HEK293 (cell line): ENCODE data around the gene STK26.

ENCODE experiments used
- CTCF ChIA-PET: fragments of 350-600 bp; formaldehyde crosslinking; extraction: SDS; loops from one replicate; lab custom pipeline; 2021; ENCODE audit warnings: antibody characterized with exemption; lab: Yijun Ruan, JAX
- POLR2A ChIA-PET: fragments of 300-600 bp; formaldehyde crosslinking; extraction: SDS; loops from one replicate; lab custom pipeline; 2020; ENCODE audit warnings: antibody characterized with exemption, inconsistent platforms; lab: Yijun Ruan, JAX
- H3K27ac ChIP-seq: fragments of 200-500 bp; sonication (Bioruptor generic); 2 replicates; pipeline ENCODE4 v1.5.1; 2014; ENCODE audit warnings: low read depth, low read length, control low read depth, inconsistent platforms; ENCODE audit errors: extremely low read depth
- H3K36me3 ChIP-seq, 2 experiments: fragments of 200-500 bp in 1 of 2; sonication (Bioruptor generic) in 1 of 2; 1 replicate in 1 of 2; 2 replicates in 1 of 2; pipeline ENCODE4 v1.5.1; 2014 to 2017; ENCODE audit warnings: inconsistent platforms in 2 of 2, low read length in 2 of 2; ENCODE audit not compliant: control insufficient read depth in 2 of 2, insufficient read depth in 1 of 2
- H3K4me1 ChIP-seq: fragments of 200-500 bp; sonication (Bioruptor generic); 2 replicates; pipeline ENCODE4 v1.5.1; 2014; ENCODE audit warnings: mild to moderate bottlenecking, low read length, inconsistent platforms; ENCODE audit not compliant: control insufficient read depth, insufficient read depth
- H3K4me3 ChIP-seq: 2 replicates; pipeline ENCODE4 v1.5.1; 2011; ENCODE audit warnings: low read depth, mild to moderate bottlenecking, control low read depth, low read length, moderate library complexity
- H3K9me3 ChIP-seq: fragments of 200-500 bp; sonication (Bioruptor generic); 2 replicates; pipeline ENCODE4 v1.5.1; 2014; ENCODE audit warnings: low read depth, low read length, inconsistent platforms; ENCODE audit not compliant: control insufficient read depth, insufficient read depth
- KLF10 ChIP-seq: fragments of 450-650 bp; IDR thresholded peaks from 2 replicates; pipeline ENCODE4 v1.5.1; 2018; ENCODE audit warnings: missing biosample characterization, mild to moderate bottlenecking, missing genetic modification characterization
- KLF9 ChIP-seq: fragments of 450-650 bp; formaldehyde crosslinking; IDR thresholded peaks from 2 replicates; pipeline ENCODE4 v1.5.1; 2016; ENCODE audit warnings: missing biosample characterization, missing genetic modification characterization, low read depth
- MYNN ChIP-seq: fragments of 450-650 bp; formaldehyde crosslinking; IDR thresholded peaks from 2 replicates; pipeline ENCODE4 v1.5.1; 2016; ENCODE audit warnings: missing biosample characterization, missing genetic modification characterization, borderline replicate concordance
- MZF1 ChIP-seq: fragments of 450-650 bp; formaldehyde crosslinking; IDR thresholded peaks from 2 replicates; pipeline ENCODE4 v1.5.1; 2017; ENCODE audit warnings: missing biosample characterization, missing genetic modification characterization, borderline replicate concordance
- OSR2 ChIP-seq: fragments of 450-650 bp; formaldehyde crosslinking; IDR thresholded peaks from 2 replicates; pipeline ENCODE4 v1.5.1; 2016; ENCODE audit warnings: missing biosample characterization, missing genetic modification characterization
- TSHZ1 ChIP-seq: fragments of 450-650 bp; formaldehyde crosslinking; IDR thresholded peaks from 2 replicates; pipeline ENCODE4 v1.5.1; 2016; ENCODE audit warnings: missing biosample characterization, missing genetic modification characterization, borderline replicate concordance
- ZBTB21 ChIP-seq: fragments of 450-650 bp; formaldehyde crosslinking; IDR thresholded peaks from 2 replicates; pipeline ENCODE4 v1.5.1; 2017; ENCODE audit warnings: missing biosample characterization, missing genetic modification characterization
- ZBTB48 ChIP-seq: fragments of 450-650 bp; formaldehyde crosslinking; IDR thresholded peaks from 2 replicates; pipeline ENCODE4 v1.5.1; 2016; ENCODE audit warnings: missing biosample characterization, missing genetic modification characterization
- ZBTB7A ChIP-seq: fragments of 450-650 bp; formaldehyde crosslinking; IDR thresholded peaks from 2 replicates; pipeline ENCODE4 v1.5.1; 2016; ENCODE audit warnings: low read depth, missing biosample characterization, missing genetic modification characterization
- ZNF112 ChIP-seq: fragments of 450-650 bp; formaldehyde crosslinking; IDR thresholded peaks from 2 replicates; pipeline ENCODE4 v1.5.0; 2017; ENCODE audit warnings: missing biosample characterization, missing genetic modification characterization
- ZNF133 ChIP-seq: fragments of 450-650 bp; formaldehyde crosslinking; IDR thresholded peaks from 2 replicates; pipeline ENCODE4 v1.5.1; 2016; ENCODE audit warnings: missing biosample characterization, missing genetic modification characterization
- ZNF175 ChIP-seq: fragments of 450-650 bp; formaldehyde crosslinking; IDR thresholded peaks from 2 replicates; pipeline ENCODE4 v1.5.1; 2016; ENCODE audit warnings: missing biosample characterization, missing genetic modification characterization
- ZNF184 ChIP-seq: fragments of 450-650 bp; IDR thresholded peaks from 2 replicates; pipeline ENCODE4 v1.5.1; 2018; ENCODE audit warnings: missing biosample characterization, mild to moderate bottlenecking, missing genetic modification characterization
- ZNF202 ChIP-seq: fragments of 450-650 bp; formaldehyde crosslinking; IDR thresholded peaks from 2 replicates; pipeline ENCODE4 v1.5.1; 2016; ENCODE audit warnings: missing biosample characterization, missing genetic modification characterization, borderline replicate concordance
- ZNF211 ChIP-seq: fragments of 450-650 bp; formaldehyde crosslinking; IDR thresholded peaks from 2 replicates; pipeline ENCODE4 v1.5.1; 2016; ENCODE audit warnings: low read depth, missing biosample characterization, missing genetic modification characterization
- ZNF223 ChIP-seq: fragments of 450-650 bp; formaldehyde crosslinking; IDR thresholded peaks from 2 replicates; pipeline ENCODE4 v1.5.1; 2016; ENCODE audit warnings: missing biosample characterization, missing genetic modification characterization
- ZNF292 ChIP-seq: fragments of 450-650 bp; formaldehyde crosslinking; IDR thresholded peaks from 2 replicates; pipeline ENCODE4 v1.5.1; 2016; ENCODE audit warnings: low read depth, missing biosample characterization, missing genetic modification characterization, borderline replicate concordance
- ZNF362 ChIP-seq: fragments of 450-650 bp; formaldehyde crosslinking; IDR thresholded peaks from 2 replicates; pipeline ENCODE4 v1.5.1; 2016; ENCODE audit warnings: missing biosample characterization, missing genetic modification characterization
- ZNF544 ChIP-seq: fragments of 450-650 bp; formaldehyde crosslinking; IDR thresholded peaks from 2 replicates; pipeline ENCODE4 v1.5.0; 2017; ENCODE audit warnings: missing biosample characterization, missing genetic modification characterization
- ZNF549 ChIP-seq: fragments of 450-650 bp; IDR thresholded peaks from 2 replicates; pipeline ENCODE4 v1.5.1; 2018; ENCODE audit warnings: missing biosample characterization, missing genetic modification characterization, mild to moderate bottlenecking, inconsistent platforms, moderate library complexity
- ZNF701 ChIP-seq: fragments of 450-650 bp; formaldehyde crosslinking; IDR thresholded peaks from 2 replicates; pipeline ENCODE4 v1.5.1; 2016; ENCODE audit warnings: missing biosample characterization, missing genetic modification characterization
- ZNF777 ChIP-seq: fragments of 450-650 bp; formaldehyde crosslinking; IDR thresholded peaks from 2 replicates; pipeline ENCODE4 v1.5.1; 2017; ENCODE audit warnings: missing biosample characterization, missing genetic modification characterization, borderline replicate concordance
- ZNF792 ChIP-seq: fragments of 450-650 bp; formaldehyde crosslinking; IDR thresholded peaks from 2 replicates; pipeline ENCODE4 v1.5.1; 2016; ENCODE audit warnings: missing biosample characterization, missing genetic modification characterization
- ZSCAN23 ChIP-seq: fragments of 450-650 bp; formaldehyde crosslinking; IDR thresholded peaks from 2 replicates; pipeline ENCODE4 v1.5.1; 2016; ENCODE audit warnings: missing biosample characterization, missing genetic modification characterization
- TF ChIP-seq, protein P1 (sequence below): fragments of 450-650 bp; formaldehyde crosslinking; IDR thresholded peaks from 2 replicates; pipeline ENCODE4 v1.5.1; 2017; ENCODE audit warnings: missing biosample characterization, missing genetic modification characterization

Gene STK26

GRCh38 chrX:131988236-131988635 lies 34.9 kb upstream of the STK26 start (continued):
- TF ChIP-seq TSHZ1 (no peak), ZNF112 (tag by site-specific recombination) (no peak), ZNF549 (tag by site-specific recombination) (no peak), ZNF223 (no peak), ZSCAN23 (no peak), ZNF544 (tag by site-specific recombination) (no peak), ZBTB7A (tag by site-specific recombination) (no peak)

DNA sequence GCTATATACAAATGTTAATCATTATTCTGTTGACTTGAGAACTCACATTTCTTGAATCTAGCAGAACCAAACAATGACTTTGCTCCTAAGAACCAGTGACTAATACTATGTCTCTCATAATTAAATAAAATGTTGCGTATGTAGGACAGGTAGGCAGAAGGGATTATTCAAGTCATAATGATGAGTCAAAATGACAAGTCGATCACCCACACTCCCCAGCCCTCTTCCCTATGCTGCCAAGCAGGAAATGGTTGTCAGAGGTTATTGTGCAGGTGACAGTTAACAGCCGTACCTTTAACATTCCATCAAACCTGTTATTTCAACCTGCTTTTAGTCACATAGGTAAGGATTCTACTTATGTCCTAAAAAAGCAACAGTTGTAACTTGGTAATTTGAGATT lies 22.0 kb upstream of the STK26 start:
- no peaks in the 10 kb centered on the region for H3K4me1 ChIP-seq
- ChIA-PET POLR2A (no interaction called here), CTCF (interaction anchor here (1.2 kb wide), 1 partner anchor 95 kb away, joined by 3 read pairs; no protein-coding TSS in a partner anchor)
- TF ChIP-seq ZBTB21 (tag by site-specific recombination) (no peak), ZNF202 (no peak), MYNN (no peak), KLF10 (tag by site-specific recombination) (no peak), ZNF292 (no peak), ZNF362 (tag by site-specific recombination) (no peak), ZNF175 (tag by site-specific recombination) (no peak), ZNF211 (tag by site-specific recombination) (no peak), ZNF184 (tag by site-specific recombination) (no peak), ZNF701 (tag by site-specific recombination) (no peak)
- no peaks in the 10 kb centered on the region for H3K9me3 ChIP-seq
- H3K36me3 ChIP-seq, result no peaks in the 10 kb centered on the region
- no peak overlapping the region for H3K4me3 ChIP-seq
- H3K27ac ChIP-seq, result no peak overlapping the region

- ChIA-PET CTCF (interaction anchor here (0.6 kb wide), 1 partner anchor 457 kb away, joined by 4 read pairs; no protein-coding TSS in a partner anchor), POLR2A (interaction anchor here (1.3 kb wide), 1 partner anchor 18 kb away, joined by 4 read pairs; the partner anchor contains the start of gene STK26)
- no peaks in the 10 kb centered on the region for H3K4me1 ChIP-seq
- no peaks in the 10 kb centered on the region for H3K36me3 ChIP-seq
- H3K4me3 ChIP-seq, result no peak overlapping the region
- no peak overlapping the region for H3K27ac ChIP-seq
- TF ChIP-seq, protein P1, sequence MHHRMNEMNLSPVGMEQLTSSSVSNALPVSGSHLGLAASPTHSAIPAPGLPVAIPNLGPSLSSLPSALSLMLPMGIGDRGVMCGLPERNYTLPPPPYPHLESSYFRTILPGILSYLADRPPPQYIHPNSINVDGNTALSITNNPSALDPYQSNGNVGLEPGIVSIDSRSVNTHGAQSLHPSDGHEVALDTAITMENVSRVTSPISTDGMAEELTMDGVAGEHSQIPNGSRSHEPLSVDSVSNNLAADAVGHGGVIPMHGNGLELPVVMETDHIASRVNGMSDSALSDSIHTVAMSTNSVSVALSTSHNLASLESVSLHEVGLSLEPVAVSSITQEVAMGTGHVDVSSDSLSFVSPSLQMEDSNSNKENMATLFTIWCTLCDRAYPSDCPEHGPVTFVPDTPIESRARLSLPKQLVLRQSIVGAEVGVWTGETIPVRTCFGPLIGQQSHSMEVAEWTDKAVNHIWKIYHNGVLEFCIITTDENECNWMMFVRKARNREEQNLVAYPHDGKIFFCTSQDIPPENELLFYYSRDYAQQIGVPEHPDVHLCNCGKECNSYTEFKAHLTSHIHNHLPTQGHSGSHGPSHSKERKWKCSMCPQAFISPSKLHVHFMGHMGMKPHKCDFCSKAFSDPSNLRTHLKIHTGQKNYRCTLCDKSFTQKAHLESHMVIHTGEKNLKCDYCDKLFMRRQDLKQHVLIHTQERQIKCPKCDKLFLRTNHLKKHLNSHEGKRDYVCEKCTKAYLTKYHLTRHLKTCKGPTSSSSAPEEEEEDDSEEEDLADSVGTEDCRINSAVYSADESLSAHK (tag by site-specific recombination), result no peak
- TF ChIP-seq MYNN (no peak), ZNF792 (no peak), MZF1 (tag by site-specific recombination) (no peak), ZNF133 (no peak), KLF9 (tag by site-specific recombination) (no peak), ZBTB48 (tag by site-specific recombination) (no peak), ZNF777 (tag by site-specific recombination) (no peak), ZNF211 (tag by site-specific recombination) (no peak), OSR2 (tag by site-specific recombination) (no peak), ZNF223 (no peak)
- H3K9me3 ChIP-seq, result no peaks in the 10 kb centered on the region
Measured at GRCh38 chrX:132004728-132005127, 18.4 kb upstream of the STK26 start.
